RWPE1 (cell line): ENCODE data around the gene KRTAP4-4.
"Not testable (repeated sequence)": the region's sequence is repeated elsewhere in the genome, so short reads cannot be mapped to it uniquely, and the experiment has no call there.

Experiments used
- CTCF ChIA-PET: fragments of 350-600 bp; sonication (Branson Sonifier 250); formaldehyde crosslinking; extraction: SDS; loops from one replicate; lab custom pipeline; 2021; lab: Yijun Ruan, JAX
- POLR2A ChIA-PET: fragments of 400-600 bp; formaldehyde crosslinking; extraction: SDS; loops from one replicate; lab custom pipeline; 2020; ENCODE audit warnings: antibody characterized with exemption; ENCODE audit not compliant: low non-redundant PET; lab: Yijun Ruan, JAX
- DNase-seq: peaks from one replicate; pipeline ENCODE4 v3.0.0; 2012; ENCODE audit warnings: low spot score
- H3K27ac ChIP-seq: fragments of 450-650 bp; 2 replicates; pipeline ENCODE4 v1.5.1; 2017
- CTCF ChIP-seq: fragments of 450-650 bp; conservative IDR thresholded peaks from 2 replicates; pipeline ENCODE4 v1.5.1; 2017; ENCODE audit warnings: low read depth, mild to moderate bottlenecking

KRTAP4-4 gene

GRCh38 chr17:41150026-41150425 is 10.5 kb downstream of the KRTAP4-4 start:
- H3K27ac ChIP-seq: no peak overlapping the region
- ChIA-PET CTCF (interaction anchor here (0.6 kb wide), 1 partner anchor 516 kb away, joined by 3 read pairs; no protein-coding TSS in a partner anchor), POLR2A (no interaction called here)
- no peak for DNase-seq
- no peak for TF ChIP-seq CTCF

GRCh38 chr17:41149652-41149985 is 10.9 kb downstream of the KRTAP4-4 start, which contains the start of gene KRTAP4-5:
TSS of gene KRTAP4-5 (minus strand) at chr17:41149825. CDS start at chr17:41149767, 58 bp downstream.
- no peak for TF ChIP-seq CTCF
- H3K27ac ChIP-seq: no peak within 1 kb of the TSS
- POLR2A ChIA-PET: no interaction called here
- CTCF ChIA-PET: interaction anchor here (0.6 kb wide), 1 partner anchor 516 kb away, joined by 3 read pairs; no protein-coding TSS in a partner anchor
- DNase-seq: no peak

- DNase-seq, POLR2A ChIA-PET, H3K27ac ChIP-seq: not testable (repeated sequence)
- CTCF ChIA-PET: interaction anchor here (0.6 kb wide), 1 partner anchor 517 kb away, joined by 3 read pairs; no protein-coding TSS in a partner anchor
Measured at GRCh38 chr17:41148971-41149651, 11.4 kb downstream of the KRTAP4-4 start.

- no peak overlapping the region for H3K27ac ChIP-seq
- no peak for TF ChIP-seq CTCF
- ChIA-PET CTCF (no interaction called here), POLR2A (no interaction called here)
- no peak for DNase-seq
Measured at GRCh38 chr17:41147531-41148204, 12.9 kb downstream of the KRTAP4-4 start.

- H3K27ac ChIP-seq: no peak overlapping the region
- POLR2A ChIA-PET: no interaction called here
- CTCF ChIA-PET: no interaction called here
- DNase-seq: no peak
- no peak for TF ChIP-seq CTCF
Measured at GRCh38 chr17:41145261-41145660, 15.3 kb downstream of the KRTAP4-4 start.

GRCh38 chr17:41144846-41145245 is 15.7 kb downstream of the KRTAP4-4 start:
- TF ChIP-seq CTCF: no peak
- ChIA-PET POLR2A (no interaction called here), CTCF (no interaction called here)
- DNase-seq: no peak
- no peak overlapping the region for H3K27ac ChIP-seq

GRCh38 chr17:41141361-41141760 is 19.2 kb downstream of the KRTAP4-4 start:
- ChIA-PET CTCF (interaction anchor here (0.8 kb wide), 1 partner anchor 159 kb away, joined by 4 read pairs; no protein-coding TSS in a partner anchor), POLR2A (no interaction called here)
- no peak for TF ChIP-seq CTCF
- DNase-seq: no peak
- no peak overlapping the region for H3K27ac ChIP-seq
